DMS79 treated with DMSO at 0.1 percent for 48 hours (cell line): ENCODE data around the gene ASB10.

Experiments
- DNase-seq: peaks from one replicate; lab custom pipeline; 2025; lab: John Stamatoyannopoulos, UW

The ASB10 gene

DNA sequence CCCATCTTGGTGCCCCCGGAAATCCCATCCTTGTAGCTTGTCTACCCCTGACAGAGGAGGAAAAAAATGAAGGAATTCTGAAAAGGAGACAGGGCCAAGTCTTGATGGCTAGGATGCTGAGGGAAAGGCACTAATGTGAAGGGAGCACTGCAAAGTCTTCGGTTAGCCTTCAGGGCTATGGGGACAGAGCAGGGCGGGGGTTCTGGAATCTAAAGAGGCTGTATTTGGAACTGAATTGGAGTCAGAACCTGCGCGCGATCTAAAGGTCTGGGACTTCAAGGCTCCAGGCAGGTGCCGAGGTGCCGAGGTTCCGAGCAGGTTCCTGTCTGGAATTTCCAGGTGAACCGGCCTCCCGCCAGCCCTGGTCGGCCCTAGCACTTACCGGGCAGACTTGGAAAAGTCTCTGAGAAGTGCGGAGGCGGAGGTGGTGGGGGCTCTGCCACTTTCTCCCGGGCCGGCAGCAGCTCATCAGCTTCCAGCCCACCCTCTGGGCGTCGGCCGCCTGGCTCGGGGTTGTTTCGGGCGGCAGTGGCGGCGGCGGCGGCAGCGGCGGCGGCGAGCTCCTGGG lies 20.3 kb downstream of the ASB10 start:
- no peak for DNase-seq

- DNase-seq = no peak
Measured at GRCh38 chr7:151161757-151162156, 25.3 kb downstream of the ASB10 start.

GRCh38 chr7:151157645-151158329 lies 29.3 kb downstream of the ASB10 start:
- no peak for DNase-seq

- DNase-seq = no peak
Measured at GRCh38 chr7:151152643-151153513, 34.2 kb downstream of the ASB10 start.

DNA sequence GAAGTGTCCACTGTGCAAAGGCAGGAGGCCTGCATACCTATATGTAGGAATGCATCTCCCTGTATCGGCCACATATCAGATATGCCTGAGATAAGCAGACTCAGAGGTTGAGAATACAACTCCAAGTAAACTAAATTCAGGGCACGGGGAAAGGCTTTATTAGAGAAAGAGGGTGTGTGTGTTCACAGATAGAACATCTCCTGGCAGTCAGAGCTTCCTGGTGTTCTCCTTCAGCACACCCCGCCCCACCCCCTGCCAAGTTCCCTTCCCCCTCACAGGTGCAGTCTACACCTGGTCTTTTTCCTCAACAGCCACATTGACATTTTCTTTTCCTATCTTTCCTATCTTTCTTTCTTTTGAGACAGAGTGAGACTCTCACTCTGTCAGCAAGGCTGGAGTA lies 36.7 kb downstream of the ASB10 start:
- no peak for DNase-seq

- DNase-seq = no peak
Measured at GRCh38 chr7:151148319-151149259, 38.5 kb downstream of the ASB10 start.

DNA sequence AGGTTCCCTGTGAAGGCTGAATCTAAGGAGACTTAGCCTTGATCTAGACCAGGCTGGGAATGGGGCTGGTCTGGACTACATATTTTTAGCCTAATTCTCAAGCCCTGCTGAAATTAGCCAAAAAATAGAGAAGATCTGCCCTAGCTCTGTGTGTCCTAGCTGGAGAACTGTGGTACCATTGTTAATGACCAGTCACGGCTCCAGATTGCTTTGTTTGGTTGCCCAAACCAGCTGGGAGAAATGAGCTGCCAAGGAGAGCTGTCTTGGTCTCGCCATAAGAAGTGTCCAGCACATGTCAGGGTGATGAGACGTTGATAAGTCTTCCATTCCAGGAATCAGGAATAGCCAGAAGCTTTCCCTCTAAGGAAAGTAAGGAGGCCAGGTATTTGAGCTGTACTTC lies 40.3 kb downstream of the ASB10 start:
- no peak for DNase-seq

GRCh38 chr7:151144387-151144786 lies 42.7 kb downstream of the ASB10 start:
- no peak for DNase-seq

DNA sequence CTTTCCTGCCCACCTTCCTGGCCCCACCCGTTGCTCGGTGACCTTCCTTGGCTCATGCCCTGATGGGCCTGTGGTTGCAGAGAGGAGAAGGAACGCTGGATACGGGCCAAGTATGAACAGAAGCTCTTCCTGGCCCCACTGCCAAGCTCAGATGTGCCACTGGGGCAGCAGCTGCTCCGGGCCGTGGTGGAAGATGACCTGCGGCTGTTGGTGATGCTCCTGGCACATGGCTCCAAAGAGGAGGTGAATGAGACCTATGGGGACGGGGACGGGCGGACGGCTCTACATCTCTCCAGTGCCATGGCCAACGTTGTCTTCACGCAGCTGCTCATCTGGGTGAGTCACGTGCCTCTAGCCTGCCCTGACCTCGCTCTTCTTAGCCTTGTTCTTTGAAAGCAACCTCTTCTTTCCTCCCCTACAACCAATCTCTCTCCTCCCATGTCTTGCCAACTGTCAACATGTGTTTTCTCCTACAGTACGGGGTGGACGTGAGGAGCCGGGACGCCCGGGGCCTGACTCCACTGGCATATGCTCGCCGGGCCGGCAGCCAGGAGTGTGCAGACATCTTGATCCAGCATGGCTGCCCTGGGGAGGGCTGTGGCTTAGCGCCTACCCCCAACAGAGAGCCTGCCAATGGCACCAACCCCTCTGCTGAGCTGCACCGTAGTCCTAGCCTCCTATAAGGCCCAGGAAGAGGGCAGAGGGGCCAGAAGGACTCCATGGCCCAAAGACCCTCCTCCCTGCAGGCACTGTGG lies 43.6 kb downstream of the ASB10 start:
- DNase-seq = no peak

- DNase-seq = no peak
Measured at GRCh38 chr7:151142686-151143040, 44.4 kb downstream of the ASB10 start.

GRCh38 chr7:151141855-151142685 lies 45.0 kb downstream of the ASB10 start:
- no peak for DNase-seq

DNA sequence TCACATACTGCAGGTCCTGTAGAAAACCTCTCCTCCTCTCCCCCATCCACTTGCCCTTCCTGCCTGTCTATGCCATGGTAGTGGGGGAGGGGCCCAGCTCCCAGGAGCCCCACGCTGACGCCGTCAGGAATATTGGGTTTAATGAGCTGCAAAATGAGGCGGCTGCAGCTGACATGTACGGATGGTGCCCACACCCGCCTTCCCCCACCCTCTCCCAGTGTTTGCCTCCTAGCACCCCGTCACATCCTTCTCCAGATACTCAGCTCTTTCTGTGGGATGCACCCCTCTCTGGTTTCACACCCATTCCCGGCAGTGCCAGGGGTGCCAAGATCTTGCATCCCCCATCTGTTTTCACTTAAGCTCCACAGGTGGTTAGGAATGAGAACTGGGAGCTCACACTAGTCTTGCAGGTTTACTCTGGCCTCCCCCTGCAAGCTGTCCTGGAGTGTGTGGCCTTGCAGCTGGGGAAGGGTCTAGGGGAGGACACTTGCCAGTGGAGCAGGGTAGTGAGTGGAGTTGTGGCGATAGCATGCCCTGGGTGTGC lies 45.7 kb downstream of the ASB10 start:
- no peak for DNase-seq

GRCh38 chr7:151140826-151141225 lies 46.2 kb downstream of the ASB10 start:
- no peak for DNase-seq

DNA sequence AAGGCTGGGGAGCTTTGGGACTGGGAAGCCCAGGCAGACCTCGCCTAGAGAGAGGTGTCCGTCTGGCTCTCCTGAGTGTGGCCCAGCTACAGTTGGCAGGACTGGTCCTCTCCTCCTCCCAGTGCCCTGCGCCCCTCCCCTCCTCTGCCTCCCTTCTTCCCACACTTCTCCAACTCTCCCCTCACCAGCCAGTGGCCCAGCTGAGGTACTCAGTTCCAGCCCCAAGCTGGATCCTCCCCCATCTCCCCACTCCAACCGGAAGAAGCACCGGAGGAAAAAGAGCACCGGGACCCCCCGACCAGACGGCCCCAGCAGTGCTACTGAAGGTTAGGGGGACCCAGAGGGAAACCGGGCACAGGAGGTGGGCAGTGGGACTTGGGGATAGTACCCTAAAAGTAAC lies 47.3 kb downstream of the ASB10 start:
- no peak for DNase-seq

DNA sequence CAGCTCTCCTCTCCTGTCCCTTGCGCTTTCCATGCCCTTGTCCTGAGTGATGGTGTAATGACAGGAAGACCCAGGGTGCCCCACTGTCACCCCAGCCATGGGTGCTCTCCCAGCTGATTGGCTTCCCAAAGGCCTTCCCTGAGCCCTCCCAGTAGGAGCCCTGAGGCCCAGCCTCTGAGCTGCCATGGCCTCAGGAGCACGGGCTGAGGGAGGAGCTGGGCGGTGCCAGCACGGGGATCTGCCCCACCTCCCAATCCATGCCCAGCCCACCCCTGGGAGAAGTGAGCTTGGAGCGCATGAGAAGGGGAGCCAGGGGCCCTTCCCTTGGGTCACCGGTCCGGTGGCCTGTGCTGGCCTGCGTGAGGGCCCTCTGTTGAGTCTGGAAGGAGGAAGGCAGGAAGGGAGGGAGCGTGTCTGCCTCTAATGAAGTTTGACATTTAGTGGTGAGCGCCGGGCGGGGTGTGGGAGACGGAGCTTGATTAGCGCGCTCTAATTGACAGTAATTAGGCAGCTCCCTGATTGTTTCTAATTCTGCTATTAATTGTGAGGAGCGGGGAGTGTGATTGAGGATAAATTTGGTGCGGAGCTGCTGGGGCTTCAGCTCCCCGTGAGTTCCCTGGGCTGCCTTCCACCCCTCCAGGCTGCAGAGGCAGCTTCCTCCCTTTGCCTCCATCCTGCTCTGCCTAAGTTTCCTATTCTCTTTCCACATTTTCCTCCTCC lies 47.8 kb downstream of the ASB10 start:
- no peak for DNase-seq

DNA sequence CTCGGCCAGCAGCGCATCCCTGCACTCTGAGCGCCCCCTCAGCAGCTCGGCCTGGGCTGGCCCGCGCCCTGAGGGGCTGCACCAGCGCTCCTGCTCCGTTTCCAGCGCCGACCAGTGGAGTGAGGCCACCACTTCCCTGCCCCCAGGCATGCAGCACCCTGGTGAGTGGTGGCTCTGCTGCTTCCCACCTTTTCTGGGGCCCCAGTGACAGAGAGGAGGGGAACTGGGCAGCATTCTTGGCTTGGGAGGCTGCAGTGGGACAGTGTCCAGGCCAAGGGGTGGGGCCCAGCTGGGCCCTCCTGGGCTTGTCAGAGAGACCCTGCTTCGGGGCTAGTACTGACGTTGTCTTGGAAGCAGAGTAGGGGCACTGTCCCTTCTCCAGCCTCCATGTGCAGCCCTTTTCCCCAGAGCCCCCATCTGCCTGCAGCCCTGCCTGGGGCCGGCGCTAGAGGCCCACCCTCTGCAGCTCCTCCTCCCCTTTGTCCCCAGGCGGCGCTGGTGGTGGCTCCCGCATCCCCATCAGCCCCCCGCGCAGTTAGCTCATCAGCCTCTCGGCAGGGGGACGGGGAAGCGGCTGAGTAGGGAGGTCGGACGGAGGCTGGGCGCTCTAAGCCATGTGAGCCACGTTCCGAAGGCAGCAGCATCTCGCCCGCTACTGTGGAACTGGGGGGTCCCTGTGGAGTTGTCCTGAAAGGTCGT lies 48.7 kb downstream of the ASB10 start:
- no peak for DNase-seq

DNA sequence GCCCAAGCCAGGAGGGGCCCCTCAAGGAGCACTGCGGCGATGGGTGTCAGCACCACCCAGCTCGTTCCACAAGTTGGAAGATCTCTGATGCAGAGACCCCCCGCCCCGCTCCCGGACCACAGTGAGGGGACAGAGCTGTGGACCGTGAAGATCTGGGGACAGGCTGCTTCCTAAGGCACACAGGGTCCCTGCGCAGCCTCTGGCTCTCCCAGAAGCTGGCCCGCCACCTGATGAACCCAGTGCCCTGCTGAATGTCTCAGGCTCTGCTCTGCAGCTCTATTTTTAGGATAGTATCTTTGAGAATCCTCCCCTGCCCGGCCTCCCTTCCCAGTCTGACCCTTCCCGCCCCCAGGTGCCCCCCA lies 49.3 kb downstream of the ASB10 start:
- DNase-seq = no peak

DNA sequence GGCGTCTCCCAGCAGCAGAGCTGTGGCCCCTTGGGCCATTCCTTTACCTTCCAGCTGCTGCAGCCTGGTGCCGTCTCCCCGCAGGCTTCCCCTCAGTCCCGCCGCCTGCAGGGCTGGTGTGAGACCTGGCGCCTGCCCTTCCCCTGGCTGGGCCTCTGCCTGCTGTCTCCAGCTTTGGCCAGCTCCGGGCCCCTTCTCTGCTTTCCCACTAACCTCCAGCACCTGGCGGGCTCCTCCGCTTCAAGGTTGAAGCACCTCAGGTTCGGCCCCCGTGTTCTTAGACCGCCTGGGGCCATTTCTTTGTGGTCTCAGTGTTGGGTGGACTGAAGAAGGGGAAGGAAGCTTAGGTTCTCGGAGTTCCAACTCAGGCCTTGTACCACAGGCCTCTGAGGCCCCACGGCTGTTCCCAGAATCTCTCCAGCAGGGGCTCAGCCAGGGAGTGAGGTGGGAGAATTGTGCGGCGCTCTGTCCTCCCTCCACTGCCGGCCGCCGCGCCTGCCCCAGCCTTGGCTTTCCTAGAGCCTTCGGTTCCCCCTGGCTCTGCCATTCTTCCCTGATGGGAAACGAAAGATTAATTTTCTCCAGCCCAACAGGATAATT lies 49.9 kb downstream of the ASB10 start:
- no peak for DNase-seq
